ENCODE results near the gene RPS6KA4. TPM values are rescaled to one million over a fixed set of nuclear protein-coding genes. Genes with fewer than 3 reads are reported as not detected.
A peak's percentile ranks its signal among the peaks of the same experiment; 100 is the strongest.

The RPS6KA4 gene
- total and polyA plus RNA-seq, 2 of the 13 experiments (the other 11 are each of a cell fraction or from before 2014, with no cell fraction given), result 8.9 to 14.2 TPM

GRCh38 chr11:64355078-64355940, 3.7 kb upstream of the RPS6KA4 start (continued):
- TF ChIP-seq ESRRA (CRISPR knock-in tag; IDR thresholded peaks at IDR 0.05; ENCODE audit: low read depth), result 0 out of 2 replicates have a peak, but pooled peaks have one; percentile 35
- peak; percentile 28; the same call in 1 of the 2 replicates for TF ChIP-seq DRAP1 (CRISPR knock-in tag; IDR thresholded peaks at IDR 0.05)
- TF ChIP-seq ZNF121 (CRISPR knock-in tag; IDR thresholded peaks at IDR 0.05), result 0 out of 2 replicates have a peak, but pooled peaks have one; percentile 26
- TF ChIP-seq FOXO4 (CRISPR knock-in tag; conservative IDR thresholded peaks at IDR 0.05), result no peak
- no peak for TF ChIP-seq FIP1L1 (IDR thresholded peaks at IDR 0.05; ENCODE audit: borderline replicate concordance, insufficient read depth, low read depth, low read length)
- peak; percentile 86 for TF ChIP-seq ELF3 (CRISPR knock-in tag; IDR thresholded peaks at IDR 0.05)
- TF ChIP-seq TERF1 (CRISPR knock-in tag; IDR thresholded peaks at IDR 0.05), result no peak
- 0 out of 2 replicates have a peak, but pooled peaks have one; percentile 19 for TF ChIP-seq ARID3A (IDR thresholded peaks at IDR 0.05; ENCODE audit: low read depth, low read length)
- TF ChIP-seq SYNCRIP (IDR thresholded peaks at IDR 0.05; ENCODE audit: insufficient read depth, low read depth, low read length), result no peak
- peak; percentile 48 for TF ChIP-seq HNRNPLL (IDR thresholded peaks at IDR 0.05; ENCODE audit: low read depth, low read length, poor library complexity, severe bottlenecking)
- no peak for TF ChIP-seq PRDM15 (CRISPR knock-in tag; IDR thresholded peaks at IDR 0.05)
- no peak for TF ChIP-seq ADNP (CRISPR knock-in tag; IDR thresholded peaks at IDR 0.05)
- no peak for TF ChIP-seq MED13 (CRISPR knock-in tag; IDR thresholded peaks at IDR 0.05)
- peak; percentile 58; the same call in 1 of the 2 replicates for TF ChIP-seq TFAP4 (IDR thresholded peaks at IDR 0.05; ENCODE audit: borderline replicate concordance, low read depth)
- no peak for TF ChIP-seq ZNF20 (CRISPR knock-in tag; IDR thresholded peaks at IDR 0.05)
- 0 out of 2 replicates have a peak, but pooled peaks have one; percentile 35 for TF ChIP-seq REPIN1 (CRISPR knock-in tag; IDR thresholded peaks at IDR 0.05; ENCODE audit: borderline replicate concordance, low read depth)
- TF ChIP-seq KLF11 (CRISPR knock-in tag; IDR thresholded peaks at IDR 0.05), result 0 out of 2 replicates have a peak, but pooled peaks have one; percentile 31
- peak; percentile 46; the same call in 1 of the 2 replicates for TF ChIP-seq ZNF205 (CRISPR knock-in tag; IDR thresholded peaks at IDR 0.05)
